Measurements from ENCODE around the gene DRC3.
A peak's percentile ranks its signal among the peaks of the same experiment; 100 is the strongest.
"Not testable (repeated sequence)": the region's sequence is repeated elsewhere in the genome, so short reads cannot be mapped to it uniquely, and the experiment has no call there.

The DRC3 gene

DNA sequence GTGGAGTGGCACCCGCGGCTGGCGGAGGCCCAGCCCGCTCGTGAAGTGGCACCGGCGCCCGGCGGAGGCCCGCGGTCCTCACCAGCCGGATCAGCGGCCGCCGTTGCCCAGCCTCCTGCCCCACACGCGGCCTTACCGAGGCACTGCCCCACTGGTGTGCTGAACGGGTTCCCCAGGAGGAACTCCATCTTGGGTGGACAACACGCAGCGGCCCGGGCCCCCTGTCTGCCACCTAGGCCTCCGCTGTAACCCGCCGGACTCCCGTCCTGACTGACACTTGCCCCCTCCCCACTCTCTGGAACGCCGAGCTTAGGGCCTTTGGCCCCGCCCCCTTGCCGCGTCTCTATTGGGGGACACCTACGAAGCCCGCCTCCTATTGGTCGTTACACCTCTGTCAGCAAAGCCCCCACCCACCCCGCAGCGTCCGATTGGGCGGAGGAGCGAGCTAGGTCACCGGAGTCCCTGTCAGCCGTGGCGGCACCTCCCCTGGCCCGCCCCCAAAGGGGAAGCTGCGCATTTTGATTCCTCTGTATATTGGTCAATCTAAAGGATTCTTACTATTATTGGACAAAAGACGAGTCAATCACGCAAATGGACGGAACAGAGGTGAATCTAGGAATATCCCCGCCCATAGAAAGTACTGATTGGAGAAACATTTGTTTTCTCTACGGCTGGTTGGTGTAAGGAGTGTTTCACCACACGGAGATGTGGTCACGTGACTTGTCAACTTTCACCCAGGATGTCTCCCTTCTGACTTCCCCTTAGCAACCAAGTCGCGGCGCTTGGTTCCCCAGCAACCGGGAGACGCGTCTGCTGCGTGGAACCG is at the start of gene DRC3, which contains the start of gene TOM1L2:
Gene DRC3 (plus strand): TSS at position 737 of the 826 bp plus-strand sequence. CDS start 4,737 bp downstream, outside the sequence.
Gene TOM1L2 (minus strand): TSS at position 275 of the 826 bp plus-strand sequence. CDS start 87 bp downstream, at position 188.
- DNase-seq (ENCODE audit: low spot score): peak; percentile 98

- no peak for DNase-seq (ENCODE audit: low spot score)
These were observed 48.4 kb upstream of the DRC3 start for GRCh38 chr17:17924131-17924856.

DNA sequence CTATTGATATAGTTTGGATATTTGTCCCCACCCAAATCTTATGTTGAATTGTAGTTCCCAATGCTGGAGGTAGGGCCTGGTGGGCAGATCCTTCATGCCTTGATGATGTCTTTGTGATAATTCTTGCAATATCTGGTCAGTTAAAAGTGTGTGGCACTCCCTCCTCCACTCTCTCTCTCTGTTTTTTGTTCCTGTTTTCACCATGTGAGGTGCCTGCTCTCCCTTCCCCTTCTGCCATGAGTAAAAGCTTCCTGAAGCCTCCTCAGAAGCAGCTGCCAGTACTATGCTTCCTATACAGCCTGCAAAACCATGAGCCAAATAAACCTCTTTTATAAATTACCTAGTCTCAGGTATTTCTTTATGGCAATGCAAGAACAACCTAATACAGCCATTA is 47.8 kb upstream of the DRC3 start:
- DNase-seq (ENCODE audit: low spot score): no peak

- no peak for DNase-seq (ENCODE audit: low spot score)
These were observed 46.6 kb upstream of the DRC3 start for GRCh38 chr17:17926036-17926435.

DNA sequence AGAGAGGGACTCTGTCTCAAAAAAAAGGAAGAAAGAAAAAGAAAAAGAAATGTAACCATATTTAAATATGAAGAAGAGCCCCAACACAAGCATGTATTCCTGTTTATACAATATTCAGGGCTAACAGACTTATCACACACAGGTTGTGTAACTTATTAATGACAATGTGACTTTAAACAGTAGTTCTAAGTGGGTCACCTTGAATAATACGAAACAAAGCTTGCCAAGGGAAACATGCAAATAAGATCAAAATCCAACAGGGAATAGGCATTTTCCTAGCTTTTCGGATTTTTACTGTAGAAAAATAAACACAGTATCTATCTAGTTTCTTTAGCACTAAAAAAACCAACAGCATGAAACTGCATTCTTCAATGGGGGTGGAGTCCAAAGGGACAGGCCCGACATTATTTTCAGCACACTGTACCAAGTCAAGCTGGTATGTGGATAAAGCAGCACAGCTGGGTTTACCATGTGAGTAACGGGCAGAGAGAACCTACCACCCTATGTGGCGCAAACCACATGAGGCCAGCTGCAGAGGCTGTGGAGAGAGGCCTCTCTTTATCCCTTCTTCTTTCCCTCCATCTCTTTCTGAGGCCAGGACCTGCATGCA is 45.7 kb upstream of the DRC3 start:
- no peak for DNase-seq (ENCODE audit: low spot score)

- DNase-seq (ENCODE audit: low spot score): no peak
These were observed 44.0 kb upstream of the DRC3 start for GRCh38 chr17:17928398-17929287.

DNA sequence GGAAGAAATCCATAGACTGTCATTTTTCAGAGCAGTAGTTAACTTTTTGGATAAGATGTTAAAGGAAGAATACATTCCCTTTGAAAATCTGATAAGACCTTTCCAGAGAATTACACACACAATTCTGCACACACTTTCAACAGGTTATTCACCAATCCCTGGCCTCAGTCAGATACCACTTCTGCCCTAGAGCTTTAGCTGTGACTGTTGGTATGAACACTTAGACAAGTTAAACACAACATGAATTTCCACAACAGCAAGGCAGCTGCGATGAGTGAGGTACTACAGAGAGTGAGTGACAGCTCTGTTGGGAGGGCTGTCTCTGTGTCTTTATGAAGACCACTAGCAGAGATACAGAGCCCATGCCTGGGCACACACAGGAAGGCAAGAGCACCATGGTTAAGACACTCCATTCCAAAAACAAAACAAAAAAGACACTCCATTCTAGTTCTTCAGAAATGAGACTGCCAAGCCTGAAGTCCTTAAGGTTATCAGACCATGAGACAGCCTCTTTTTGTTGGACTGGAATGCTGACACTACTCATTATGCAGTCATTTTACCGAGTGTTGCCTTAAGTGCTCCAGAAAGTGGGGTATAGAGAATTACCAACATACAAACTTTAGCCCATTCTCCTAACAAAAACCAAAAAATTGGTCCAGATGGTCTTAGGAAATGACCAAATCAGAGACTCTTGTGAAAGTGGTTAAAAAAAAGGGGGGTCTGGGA is 42.8 kb upstream of the DRC3 start:
- DNase-seq (ENCODE audit: low spot score): no peak

DNA sequence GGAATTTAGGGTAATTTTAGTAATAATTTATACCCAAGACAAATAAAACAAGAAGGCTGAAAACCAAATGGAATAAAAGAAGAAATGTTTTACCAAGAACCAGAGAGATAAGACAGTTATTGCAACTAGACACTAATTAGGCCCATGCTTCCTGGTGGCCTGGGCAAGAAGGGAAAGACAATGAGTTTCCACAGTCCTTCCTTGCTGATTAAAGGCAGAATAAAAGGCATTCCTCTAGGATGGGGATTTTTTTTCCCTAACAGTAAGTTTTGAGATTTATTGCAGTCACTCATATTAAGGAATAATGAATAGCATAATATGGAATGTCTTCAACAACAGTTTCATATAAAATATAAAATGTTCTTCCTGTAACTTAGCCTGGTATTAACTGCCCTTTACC is 42.0 kb upstream of the DRC3 start:
- no peak for DNase-seq (ENCODE audit: low spot score)

DNA sequence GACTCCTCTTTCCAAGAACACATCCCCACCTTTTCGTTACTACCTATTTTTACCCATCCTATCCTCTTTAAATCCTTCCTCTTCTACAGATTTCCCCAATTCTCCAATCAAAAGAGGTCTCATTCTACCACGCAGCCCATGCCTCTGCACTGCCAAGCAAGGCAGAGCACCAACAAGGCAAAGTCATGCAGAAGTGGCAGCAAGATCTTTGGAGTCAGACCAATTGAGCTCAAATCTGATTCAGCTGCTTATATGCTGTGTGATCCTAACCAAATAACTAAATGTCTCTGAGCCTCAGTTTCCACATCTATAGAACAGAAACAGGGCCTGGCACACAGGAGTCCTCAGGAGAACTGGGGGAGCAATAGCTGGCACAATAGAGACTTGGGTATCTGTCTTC is 41.5 kb upstream of the DRC3 start:
- no peak for DNase-seq (ENCODE audit: low spot score)

GRCh38 chr17:17933775-17934174 is 38.9 kb upstream of the DRC3 start:
- DNase-seq (ENCODE audit: low spot score): peak; percentile 39

DNA sequence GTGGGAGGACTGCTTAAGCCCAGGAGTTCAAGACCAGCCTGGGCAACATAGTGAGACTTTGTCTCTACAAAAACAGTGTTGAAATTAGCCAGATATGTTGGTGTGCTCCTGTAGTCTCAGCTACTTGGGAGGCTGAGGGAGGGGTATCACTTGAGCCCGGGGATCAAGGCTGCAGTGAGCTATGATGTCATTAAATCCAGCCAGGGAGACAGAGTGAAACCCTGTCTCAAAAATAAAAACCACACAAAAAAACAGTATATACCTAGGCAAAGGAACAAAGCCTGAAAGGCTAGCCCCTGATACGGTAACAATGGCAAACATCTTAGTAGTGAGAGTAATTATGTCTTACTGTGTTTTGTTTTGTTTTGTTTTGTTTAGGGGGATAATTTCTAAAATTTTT is 38.4 kb upstream of the DRC3 start:
- no peak for DNase-seq (ENCODE audit: low spot score)

DNA sequence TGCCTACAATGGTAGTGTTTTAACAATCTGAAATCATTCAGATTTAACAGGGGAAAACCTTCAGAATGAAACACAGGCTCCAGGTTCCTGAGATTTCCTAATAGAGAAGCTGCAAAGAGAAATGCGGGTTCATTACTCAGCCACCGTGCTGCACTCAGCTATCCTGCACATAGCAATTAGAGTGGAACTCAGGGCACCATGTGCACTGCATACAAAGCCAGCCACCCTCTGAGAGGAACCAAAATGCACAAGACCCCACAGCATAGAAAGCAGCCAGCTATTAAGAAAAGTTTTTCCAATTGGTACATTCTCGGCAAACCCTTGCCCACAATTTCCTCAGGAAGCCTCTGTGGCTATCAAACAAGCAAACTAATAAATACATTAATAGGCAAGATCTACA is 37.9 kb upstream of the DRC3 start:
- DNase-seq (ENCODE audit: low spot score): no peak

DNA sequence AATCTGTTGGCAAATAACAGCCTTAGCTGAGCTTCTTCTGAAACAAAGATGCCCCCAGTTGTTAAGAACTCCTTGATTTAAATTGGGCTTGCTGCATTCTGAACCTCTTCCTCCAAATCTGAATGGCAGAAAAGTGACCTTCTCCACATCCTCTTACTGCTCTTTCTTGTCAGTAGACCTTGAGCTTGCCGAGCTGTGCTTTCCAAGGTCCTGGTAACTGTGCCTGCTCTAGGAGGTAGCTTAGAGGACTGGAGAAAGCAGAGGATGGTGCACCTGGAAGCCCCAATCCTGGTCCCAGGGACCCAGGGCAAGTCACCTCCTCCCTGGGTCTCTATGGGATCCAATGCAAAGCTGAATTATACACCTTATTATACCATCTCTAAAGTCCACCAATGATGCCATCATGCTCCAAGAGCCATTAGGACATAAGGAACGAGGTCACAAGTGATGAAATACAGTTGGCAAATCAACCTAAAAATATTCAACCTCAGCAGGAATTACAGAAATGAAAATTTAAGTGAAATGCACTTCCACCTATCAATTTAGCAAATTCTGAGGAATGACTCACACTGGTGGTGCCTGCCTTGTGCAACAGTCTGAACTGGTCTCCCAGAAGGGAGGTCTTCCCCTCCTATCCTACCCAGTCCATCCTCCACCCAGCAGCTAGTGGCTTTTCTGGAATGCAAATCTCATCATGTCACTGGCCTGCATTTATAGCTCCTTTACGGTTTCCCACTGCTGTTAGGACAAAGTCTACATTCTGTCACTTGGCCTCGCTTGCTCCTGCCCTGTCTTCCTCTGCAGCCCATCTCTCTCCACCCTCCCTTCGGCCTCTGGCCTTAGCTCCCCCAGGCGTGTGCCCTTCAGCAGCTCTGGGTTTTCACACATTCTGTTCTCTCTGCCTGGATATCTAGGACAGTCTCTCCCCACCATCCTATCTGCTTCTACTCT is 37.1 kb upstream of the DRC3 start:
- DNase-seq (ENCODE audit: low spot score): peak; percentile 94

DNA sequence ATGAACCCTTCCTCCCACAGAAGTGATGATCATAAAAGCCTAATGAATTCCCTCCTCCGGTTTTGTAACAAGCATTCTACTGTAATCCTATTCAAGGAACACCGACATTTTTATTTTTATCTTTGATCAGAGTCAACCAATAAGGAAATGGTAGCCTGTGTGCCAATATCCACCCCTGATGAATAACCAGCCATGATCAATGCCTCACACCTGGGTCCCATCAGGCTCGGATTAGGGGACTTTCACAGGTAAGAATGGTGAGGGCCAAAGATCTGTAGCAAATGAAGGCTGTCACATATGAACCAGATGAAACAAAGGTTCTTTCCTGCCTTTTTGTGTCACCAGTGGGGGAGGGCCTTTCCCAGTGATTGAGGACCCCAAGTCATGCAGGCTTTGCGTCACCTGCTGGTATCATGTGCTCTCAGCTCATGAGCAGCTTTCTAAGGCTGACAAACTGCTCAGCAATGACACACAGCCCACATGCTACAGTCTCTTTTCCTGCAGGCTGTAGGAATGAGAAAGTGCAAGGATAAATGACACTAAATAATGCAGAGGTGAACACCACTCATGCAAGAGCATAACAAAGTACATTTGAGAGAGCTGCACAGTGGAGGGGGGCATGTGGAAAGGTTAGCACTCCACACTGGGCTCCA is 35.3 kb upstream of the DRC3 start:
- no peak for DNase-seq (ENCODE audit: low spot score)

DNA sequence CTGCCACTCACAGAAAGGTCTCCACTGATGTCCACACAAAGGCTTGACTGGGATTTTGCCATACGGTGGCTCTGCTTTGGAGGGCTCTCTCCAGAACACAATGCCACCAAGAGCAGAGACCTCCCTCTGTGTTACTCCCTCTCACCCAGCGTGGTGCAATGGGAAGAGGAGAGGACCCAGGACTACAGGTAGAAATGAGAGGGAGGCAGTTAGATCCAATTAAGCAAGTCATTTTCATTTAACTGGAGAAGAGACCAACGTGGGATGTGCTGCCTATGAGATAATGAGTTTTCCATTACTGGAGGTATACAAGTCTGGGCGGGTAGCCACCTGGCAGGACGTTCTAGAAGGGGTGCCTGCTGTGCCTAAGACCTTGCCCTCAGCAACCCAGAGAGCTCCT is 34.7 kb upstream of the DRC3 start:
- DNase-seq (ENCODE audit: low spot score): no peak

GRCh38 chr17:17938388-17939107 is 34.1 kb upstream of the DRC3 start:
- DNase-seq (ENCODE audit: low spot score): no peak

- not testable (repeated sequence) for DNase-seq (ENCODE audit: low spot score)
These were observed 32.7 kb upstream of the DRC3 start for GRCh38 chr17:17939941-17940340.

GRCh38 chr17:17940441-17940911 is 32.2 kb upstream of the DRC3 start:
- DNase-seq (ENCODE audit: low spot score): peak; percentile 38

GRCh38 chr17:17941015-17941414 is 31.6 kb upstream of the DRC3 start:
- no peak for DNase-seq (ENCODE audit: low spot score)

Measured in AG20443 (cell line).